NCI-H2081 (cell line): ENCODE data around the gene PCSK9.
"Not testable (repeated sequence)": the region's sequence is repeated elsewhere in the genome, so short reads cannot be mapped to it uniquely, and the experiment has no call there.

ENCODE experiments used
- DNase-seq, 2 experiments: peaks; one replicate each; lab custom pipeline; 2025; lab: John Stamatoyannopoulos, UW

The PCSK9 gene

GRCh38 chr1:55010194-55010886 lies 29.0 kb upstream of the PCSK9 start:
- no peak for DNase-seq

- DNase-seq = no peak
Observed at GRCh38 chr1:55010887-55011217, 28.5 kb upstream of the PCSK9 start.

DNA sequence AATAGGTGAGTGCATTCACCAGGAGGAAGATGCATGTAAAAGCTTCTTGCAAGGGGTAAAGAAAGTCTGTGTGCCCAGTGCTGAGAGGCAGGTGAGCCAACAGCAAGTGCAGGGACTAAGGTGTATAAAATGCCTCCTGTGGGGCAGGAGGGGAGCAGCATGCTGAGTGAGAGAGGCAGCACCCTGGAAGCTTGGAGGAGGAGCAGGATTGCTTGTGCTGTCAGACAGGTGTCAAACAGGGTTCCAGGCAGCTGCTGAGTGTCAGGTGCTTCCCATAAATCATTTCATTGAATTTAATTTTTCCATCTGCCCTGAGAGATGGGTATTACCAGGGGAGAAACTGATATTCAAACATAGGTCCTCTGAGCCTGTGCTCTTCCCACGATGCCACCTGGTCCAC lies 26.7 kb upstream of the PCSK9 start:
- DNase-seq = peak in 1 of 2 experiments; percentile 41

DNA sequence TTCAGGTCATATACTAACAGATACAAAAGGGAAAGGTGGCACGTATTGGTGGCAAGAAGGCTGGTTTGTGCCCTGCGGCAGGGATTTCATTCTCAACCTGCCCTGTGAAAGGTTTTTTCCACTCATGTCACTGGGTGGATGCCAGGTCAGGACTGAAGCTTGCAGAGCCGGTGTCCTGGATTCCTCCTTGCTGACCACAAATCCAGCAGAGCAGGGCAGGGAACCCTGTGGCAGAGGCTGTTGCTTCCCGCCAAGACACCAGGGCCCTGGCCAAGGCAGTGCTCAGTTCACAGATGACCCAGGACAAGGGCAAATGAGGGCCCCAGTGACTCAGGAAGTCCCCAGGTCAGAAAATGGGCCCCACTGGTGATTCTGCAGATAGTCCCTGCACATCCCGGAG lies 24.2 kb upstream of the PCSK9 start:
- DNase-seq = no peak

DNA sequence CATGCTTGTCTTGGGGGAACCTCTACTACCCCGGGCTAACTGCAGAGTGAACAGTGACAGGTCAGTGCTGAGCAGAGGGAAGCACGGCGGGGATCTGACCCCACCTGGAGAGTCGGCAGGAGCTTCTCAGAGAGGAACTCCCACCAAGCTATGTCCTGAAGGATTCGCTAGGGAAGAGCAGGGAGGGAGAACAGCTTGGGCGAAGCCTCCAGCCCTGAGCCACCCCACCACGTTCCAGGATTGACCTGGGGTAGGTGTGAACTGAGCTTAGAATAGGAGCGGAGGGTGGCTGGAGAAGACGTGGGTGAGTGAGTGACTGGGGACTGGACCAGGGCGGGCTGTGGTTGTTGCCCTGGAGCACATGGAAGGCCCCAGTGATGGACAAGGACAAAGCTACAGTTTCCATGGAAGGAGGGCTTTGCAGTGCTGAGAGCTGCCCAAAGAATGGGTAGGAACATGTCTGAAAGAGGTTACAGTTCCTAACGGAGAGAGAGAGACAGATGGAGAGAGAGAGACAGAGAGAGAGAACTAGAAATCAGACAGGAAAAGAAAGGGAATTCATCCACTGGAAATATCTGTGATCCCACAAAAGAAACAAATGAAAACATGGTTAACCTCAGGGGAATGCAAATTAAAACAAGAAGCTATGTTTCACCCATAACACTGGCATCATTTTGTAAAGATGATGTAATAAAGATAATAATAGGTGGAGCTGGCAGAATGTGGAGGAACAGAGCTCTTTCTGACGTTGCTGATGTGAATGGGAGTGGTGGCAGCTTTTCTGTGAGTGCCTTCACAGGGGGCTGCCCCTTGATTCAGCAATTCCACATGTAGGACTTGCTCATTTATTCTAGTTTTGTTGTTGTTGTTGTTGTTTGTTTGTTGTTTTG lies 23.4 kb upstream of the PCSK9 start:
- no peak for DNase-seq

DNA sequence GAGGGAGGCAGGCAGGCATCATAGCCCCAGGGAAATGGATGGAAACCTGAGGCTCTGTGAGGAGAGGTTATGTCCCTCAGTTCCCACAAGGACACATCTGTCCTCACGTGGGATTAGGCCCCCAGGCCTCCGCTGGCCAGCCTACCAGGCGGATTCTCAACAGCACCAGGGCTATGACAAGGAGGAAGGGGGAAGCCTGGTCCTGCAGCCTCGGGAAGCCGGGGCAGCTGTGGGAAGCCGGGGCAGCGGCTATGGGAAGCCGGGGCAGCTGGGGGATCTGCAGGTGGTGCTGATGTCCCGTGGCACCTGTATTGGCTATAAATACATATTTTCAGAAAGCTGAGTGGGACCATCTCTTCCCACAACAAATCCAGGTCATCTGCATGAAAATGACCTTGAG lies 21.0 kb upstream of the PCSK9 start:
- no peak for DNase-seq

- DNase-seq = peak; percentile 90 to 92
Observed at GRCh38 chr1:55021942-55022546, 17.3 kb upstream of the PCSK9 start.

DNA sequence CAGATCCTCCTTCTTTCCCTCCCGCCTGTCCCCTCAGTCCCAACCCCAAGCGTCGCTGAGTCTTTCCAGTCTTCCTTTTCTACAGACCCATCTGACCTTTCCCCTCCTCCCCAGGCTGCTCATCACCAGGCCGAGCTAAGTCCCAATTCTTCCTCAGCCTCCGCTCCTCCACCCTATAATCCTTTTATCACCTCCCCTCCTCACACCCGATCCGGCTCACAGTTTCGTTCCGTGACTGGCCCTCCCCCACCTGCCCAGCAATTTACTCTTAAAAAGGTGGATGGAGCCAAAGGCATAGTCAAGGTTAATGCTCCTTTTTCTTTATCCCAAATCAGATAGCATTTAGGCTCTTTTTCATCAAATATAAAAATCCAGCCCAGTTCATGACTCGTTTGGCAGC lies 15.2 kb upstream of the PCSK9 start:
- not testable (repeated sequence) for DNase-seq

DNA sequence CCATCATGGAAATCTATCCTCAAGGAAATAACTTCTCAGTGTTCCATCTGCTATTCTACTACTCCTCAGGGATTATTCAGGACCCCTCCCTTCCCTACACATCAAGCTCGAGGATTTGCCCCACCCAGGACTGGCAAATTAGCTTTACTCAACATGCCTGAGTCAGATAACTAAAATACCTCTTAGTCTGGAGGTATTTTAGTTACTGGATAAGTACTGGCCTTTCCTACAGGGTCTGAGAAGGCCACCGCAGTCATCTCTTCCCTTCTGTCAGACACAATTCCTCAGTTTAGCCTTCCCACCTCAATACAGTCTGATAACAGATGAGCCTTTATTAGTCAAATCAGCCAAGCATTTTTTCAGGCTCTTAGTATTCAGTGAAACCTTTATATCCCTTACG lies 12.7 kb upstream of the PCSK9 start:
- DNase-seq = not testable (repeated sequence)

GRCh38 chr1:55031098-55031497 lies 8.2 kb upstream of the PCSK9 start:
- DNase-seq = not testable (repeated sequence)

DNA sequence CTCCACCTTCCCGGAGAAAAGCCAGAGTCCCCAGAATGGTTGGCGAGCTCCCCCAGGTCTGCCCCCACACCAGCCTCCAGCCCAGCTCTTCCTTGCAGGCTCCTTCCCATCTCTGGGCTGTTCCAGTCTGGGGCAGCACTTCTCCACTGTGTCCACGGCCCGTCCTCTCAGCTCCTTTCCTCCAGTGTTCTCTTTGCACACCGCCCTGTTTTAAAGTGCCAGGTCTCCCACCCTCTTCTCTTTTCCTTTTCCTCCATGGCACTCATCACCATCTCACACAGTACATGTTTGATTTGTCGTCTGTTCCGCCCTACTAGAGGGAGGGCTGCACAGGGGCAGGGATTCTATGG lies 6.1 kb upstream of the PCSK9 start:
- no peak for DNase-seq

DNA sequence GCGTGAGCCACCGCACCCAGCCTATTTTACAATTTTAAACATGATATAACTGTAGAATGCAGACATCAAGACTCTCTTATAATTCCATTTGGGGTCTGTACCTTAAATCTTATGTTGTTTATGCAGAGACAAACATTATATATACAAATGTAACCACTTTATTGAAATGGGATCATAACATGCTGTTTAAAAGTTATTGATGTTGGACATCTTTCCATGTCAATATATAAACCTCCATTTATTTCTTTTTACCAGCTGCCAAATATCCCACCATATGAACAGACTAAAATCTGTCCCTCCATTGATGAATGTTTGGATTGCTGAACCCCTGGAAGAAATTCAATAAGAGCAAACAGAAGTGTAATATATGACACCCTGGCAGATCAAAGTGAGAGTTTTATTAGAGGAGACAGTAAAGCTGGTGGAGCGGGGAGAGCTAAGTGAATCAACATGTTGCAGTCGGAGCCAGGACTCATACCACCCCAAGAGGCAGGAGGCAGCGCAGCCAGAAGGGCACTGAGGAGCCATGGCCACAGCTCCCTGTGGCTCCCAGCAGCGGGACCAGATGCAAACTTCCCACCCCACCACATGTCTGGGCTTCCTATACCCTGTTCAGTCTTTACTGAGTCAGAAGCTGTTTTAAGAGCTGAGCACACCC lies 4.7 kb upstream of the PCSK9 start:
- no peak for DNase-seq

DNA sequence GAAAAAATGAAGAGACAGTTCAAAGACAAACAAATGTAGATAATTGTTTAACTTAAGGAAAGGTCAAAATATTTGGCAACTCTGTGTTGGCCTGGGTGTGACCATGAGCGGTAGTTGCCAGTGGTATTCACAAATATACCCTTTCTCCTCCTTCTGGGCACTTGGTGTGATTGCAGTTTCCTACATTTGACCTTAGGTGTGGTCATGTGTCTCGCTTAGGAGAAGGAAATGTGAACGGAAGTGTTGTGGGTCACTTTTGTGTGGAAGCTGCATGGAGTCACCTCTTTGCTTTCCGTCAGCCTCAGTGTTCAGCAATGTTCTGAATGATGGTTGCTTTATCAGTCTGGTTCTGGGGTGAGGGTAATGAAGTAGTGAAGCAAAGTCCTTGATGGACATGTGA lies 3.4 kb upstream of the PCSK9 start:
- DNase-seq = no peak

DNA sequence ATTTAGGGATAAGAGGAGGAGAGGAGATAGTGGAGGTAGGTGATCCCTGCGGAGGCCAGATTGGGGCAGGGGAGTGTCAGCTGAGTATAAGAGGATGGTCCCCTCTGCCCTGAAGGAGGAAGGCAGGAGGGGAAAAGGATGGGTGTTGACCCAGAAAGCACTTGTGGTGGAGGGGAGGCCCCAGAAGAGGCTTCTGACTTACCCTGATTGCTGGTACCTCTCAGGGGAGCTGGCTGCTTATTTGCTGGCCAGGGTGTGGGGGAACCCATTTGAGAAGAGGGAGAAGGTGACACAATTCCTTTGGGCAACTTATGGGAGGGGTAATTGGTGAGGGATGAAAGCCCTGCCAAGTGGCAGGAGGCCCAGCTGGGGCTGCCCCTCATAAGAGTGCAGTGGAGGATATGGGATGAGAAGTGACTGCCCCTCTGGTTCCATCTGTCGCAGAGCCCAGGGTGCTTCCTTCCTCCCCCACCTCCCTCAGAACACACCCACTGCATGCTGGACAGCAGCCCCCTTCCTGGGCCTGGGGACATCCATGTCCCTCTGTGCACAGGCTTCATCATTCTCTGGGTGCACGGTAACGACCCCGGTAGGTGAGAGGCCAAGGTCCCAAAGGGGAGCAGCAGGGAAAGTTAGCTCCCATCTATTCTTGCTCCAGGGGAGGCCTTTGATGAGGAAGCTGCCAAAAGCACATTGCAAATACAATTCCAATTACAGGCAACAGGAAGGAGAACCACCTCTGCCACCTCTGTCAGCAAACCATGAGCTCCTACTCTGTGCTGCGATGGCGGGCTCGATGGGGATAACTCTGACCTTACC lies 1.4 kb upstream of the PCSK9 start:
- no peak for DNase-seq

DNA sequence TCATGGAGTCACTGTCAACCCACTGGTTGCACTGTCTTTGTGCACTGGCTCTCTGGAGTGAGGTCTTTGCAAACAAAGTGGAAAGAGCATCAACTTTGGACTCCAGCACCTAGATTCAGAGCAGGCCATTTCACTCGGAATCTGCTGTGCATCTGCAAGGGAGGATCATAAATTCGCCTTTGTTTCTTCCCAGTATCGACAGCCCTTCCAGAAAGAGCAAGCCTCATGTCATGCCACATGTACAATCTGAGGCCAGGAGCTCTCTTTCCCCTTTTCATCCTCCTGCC lies 853 bp upstream of the PCSK9 start:
- no peak for DNase-seq

DNA sequence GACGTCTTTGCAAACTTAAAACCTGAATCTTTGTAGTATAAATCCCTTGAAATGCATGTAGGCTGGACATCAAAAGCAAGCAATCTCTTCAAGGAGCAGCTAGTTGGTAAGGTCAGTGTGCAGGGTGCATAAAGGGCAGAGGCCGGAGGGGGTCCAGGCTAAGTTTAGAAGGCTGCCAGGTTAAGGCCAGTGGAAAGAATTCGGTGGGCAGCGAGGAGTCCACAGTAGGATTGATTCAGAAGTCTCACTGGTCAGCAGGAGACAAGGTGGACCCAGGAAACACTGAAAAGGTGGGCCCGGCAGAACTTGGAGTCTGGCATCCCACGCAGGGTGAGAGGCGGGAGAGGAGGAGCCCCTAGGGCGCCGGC lies 390 bp upstream of the PCSK9 start:
- no peak for DNase-seq

- DNase-seq = no peak
Observed at GRCh38 chr1:55040083-55040932, 960 bp downstream of the PCSK9 start.

GRCh38 chr1:55040933-55041494 lies 1.7 kb downstream of the PCSK9 start:
- no peak for DNase-seq

DNA sequence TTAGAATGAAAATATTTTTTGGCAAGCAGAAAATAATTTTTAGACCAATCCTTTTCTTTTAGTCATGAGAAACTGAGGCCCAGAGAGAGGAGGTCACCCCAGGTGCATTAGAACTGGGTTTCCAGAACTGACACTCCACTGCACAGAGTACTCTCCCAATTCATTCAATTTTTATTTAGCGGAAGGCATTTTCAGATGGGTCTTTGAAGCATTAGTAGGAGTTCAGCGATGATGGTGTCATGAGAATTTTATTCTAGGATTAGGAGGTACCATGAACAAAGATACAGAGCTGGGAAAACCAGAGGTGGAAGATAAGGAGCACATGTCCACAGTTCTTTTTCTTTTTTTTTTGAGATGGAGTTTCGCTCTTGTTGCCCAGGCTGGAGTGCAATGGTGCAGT lies 2.3 kb downstream of the PCSK9 start:
- DNase-seq = no peak

- no peak for DNase-seq
Observed at GRCh38 chr1:55043011-55043410, 3.7 kb downstream of the PCSK9 start.

GRCh38 chr1:55043726-55044125 lies 4.4 kb downstream of the PCSK9 start:
- no peak for DNase-seq
